SJCRH30 (cell line): ENCODE data around the gene MVB12B. TPM values are rescaled to one million over a fixed set of nuclear protein-coding genes. Genes with fewer than 3 reads are reported as not detected.

Experiments used
- DNase-seq, 2 experiments: peaks; one replicate each; pipeline ENCODE4 v3.0.0-alpha.2; 2015 to 2020
- H3K27ac ChIP-seq: fragments of 250-450 bp; sonication (Bioruptor Pico); 2 replicates; pipeline ENCODE4 v1.5.1; 2020; ENCODE audit warnings: mild to moderate bottlenecking, moderate library complexity
- H3K27me3 ChIP-seq: fragments of 250-450 bp; sonication (Bioruptor Pico); 2 replicates; pipeline ENCODE4 v1.5.1; 2020; ENCODE audit warnings: mild to moderate bottlenecking, moderate library complexity
- H3K36me3 ChIP-seq: fragments of 250-450 bp; sonication (Bioruptor Pico); 2 replicates; pipeline ENCODE4 v1.5.1; 2020; ENCODE audit warnings: mild to moderate bottlenecking, moderate library complexity
- H3K4me1 ChIP-seq: fragments of 250-450 bp; sonication (Bioruptor Pico); 2 replicates; pipeline ENCODE4 v1.5.1; 2020; ENCODE audit warnings: mild to moderate bottlenecking, moderate library complexity
- H3K4me3 ChIP-seq: fragments of 250-450 bp; sonication (Bioruptor Pico); 2 replicates; pipeline ENCODE4 v1.5.1; 2020; ENCODE audit warnings: mild to moderate bottlenecking, moderate library complexity
- H3K9me3 ChIP-seq: fragments of 250-450 bp; sonication (Bioruptor Pico); replicated peaks from 2 replicates; pipeline ENCODE4 v1.5.1; 2020; ENCODE audit warnings: mild to moderate bottlenecking, moderate library complexity
- total RNA-seq: library from RNA; depleted of rRNA; stranded (reverse); fragments of >200 nt; shearing (Covaris generic); gene quantifications from 2 replicates; pipeline ENCODE4 v1.2.3, GENCODE V29; 2014

Gene MVB12B
- total RNA-seq, 1 experiment from 2014 or later = 21.9 TPM

DNA sequence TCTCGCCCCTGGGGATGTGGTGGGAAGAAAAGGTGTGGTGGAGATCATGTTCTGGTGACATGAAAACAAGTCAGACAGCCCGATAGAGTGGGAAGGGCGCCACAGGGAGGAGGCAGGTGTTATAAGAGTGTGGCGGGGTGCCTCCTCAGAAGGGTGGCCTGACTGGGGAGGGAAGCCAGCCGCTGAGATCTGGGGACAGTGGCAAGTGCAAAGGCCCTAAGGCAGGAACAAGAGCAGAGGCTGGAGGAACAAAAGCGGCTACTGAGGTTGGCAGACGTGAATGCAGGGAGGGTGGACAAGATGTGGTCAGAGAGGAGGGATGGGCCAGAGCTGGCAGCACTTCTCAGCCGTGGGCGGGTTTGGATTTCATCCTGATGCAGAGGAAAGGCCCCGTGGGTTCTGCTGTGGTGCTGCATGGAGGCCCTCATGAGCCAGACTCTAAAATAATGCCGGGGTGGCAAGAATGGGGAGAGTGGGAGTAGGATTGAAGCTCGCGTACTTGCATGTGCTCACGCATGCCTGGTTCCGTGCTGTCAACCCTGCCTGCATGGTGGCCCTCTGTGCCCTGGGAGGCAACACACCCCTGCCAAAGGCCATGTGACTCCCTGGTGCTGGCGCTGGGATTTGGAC lies 89.2 kb downstream of the MVB12B start:
- Histone ChIP-seq H3K4me1 (peaks cover 36% of the 10 kb centered on the region), H3K9me3 (no peaks in the 10 kb centered on the region), H3K36me3 (peaks cover 3% of the 10 kb centered on the region; the same call in 1 of the 2 replicates), H3K27me3 (no peaks in the 10 kb centered on the region), H3K4me3 (no peak overlapping the region), H3K27ac (no peak overlapping the region)
- no peak for DNase-seq

DNA sequence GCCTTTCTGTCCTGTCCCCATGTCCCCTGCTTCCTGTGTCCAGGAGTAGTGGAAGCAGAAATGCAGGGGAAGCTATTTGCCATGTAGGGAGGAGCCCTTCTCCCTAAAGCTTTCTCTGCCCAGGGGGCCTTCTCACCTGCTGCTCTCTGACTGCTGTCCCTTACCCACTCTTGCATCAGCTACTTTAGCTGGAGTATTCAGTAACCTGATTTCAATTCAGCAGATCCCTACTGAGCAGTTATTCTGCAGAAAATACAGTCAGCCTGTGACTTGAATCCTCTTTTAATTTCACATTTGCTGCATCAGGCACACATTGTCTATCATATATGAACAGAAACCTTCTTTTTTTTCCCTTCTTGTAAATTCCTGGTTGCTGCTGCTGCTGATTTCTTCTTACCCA lies 90.4 kb downstream of the MVB12B start:
- Histone ChIP-seq H3K9me3 (no peaks in the 10 kb centered on the region), H3K4me3 (no peak overlapping the region), H3K27ac (no peak overlapping the region), H3K36me3 (0 out of 2 replicates have a peak, but pooled peaks cover 3% of the 10 kb centered on the region), H3K27me3 (no peaks in the 10 kb centered on the region), H3K4me1 (peaks cover 37% of the 10 kb centered on the region)
- no peak for DNase-seq

DNA sequence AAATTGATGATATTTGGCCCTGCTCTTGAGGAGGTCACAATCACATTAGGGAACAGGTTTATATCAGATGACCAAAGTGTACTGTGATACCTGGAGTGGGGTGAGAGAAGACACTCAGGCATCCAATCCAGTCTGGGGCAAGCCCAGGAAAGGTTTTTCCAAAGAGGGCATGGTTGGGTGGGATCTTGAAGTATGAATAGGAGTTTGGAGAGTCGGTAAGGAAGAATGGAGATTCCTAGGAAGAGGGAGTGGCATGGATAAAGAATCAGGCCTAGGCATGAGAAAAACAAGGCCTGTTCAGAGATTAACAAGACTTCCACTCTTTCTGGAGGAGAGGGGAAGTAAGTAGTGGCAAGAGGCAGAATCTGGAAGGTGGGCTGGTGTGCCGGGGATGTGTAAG lies 91.1 kb downstream of the MVB12B start:
- Histone ChIP-seq H3K4me3 (no peak overlapping the region), H3K27ac (no peak overlapping the region), H3K9me3 (no peaks in the 10 kb centered on the region), H3K27me3 (no peaks in the 10 kb centered on the region), H3K36me3 (0 out of 2 replicates have a peak, but pooled peaks cover 8% of the 10 kb centered on the region), H3K4me1 (peaks cover 37% of the 10 kb centered on the region)
- no peak for DNase-seq

DNA sequence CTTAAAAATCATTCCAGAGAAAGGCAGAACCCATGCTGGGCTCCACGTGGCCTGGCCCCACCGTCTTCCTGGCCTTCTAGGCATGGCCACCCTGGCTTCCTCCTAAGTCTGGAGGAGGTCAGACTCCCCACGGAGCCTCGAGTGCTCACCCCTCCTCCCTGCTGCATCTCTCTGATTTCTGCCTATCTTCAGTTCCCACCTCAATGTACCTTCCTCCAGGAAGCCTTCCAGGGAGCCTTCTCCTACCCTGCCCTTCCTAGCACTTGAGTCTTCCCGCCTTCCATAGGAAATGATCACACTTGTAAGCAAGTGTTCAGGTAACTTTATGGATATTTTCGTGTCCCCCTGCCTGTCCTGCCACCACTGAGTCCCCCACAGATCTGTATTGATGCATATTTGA lies 92.0 kb downstream of the MVB12B start:
- H3K4me3 ChIP-seq = no peak overlapping the region
- no peaks in the 10 kb centered on the region for H3K9me3 ChIP-seq
- H3K4me1 ChIP-seq = peaks cover 37% of the 10 kb centered on the region
- DNase-seq = no peak
- 0 out of 2 replicates have a peak, but pooled peaks cover 9% of the 10 kb centered on the region for H3K36me3 ChIP-seq
- H3K27ac ChIP-seq = peak overlapping the region; percentile 88
- no peaks in the 10 kb centered on the region for H3K27me3 ChIP-seq

DNA sequence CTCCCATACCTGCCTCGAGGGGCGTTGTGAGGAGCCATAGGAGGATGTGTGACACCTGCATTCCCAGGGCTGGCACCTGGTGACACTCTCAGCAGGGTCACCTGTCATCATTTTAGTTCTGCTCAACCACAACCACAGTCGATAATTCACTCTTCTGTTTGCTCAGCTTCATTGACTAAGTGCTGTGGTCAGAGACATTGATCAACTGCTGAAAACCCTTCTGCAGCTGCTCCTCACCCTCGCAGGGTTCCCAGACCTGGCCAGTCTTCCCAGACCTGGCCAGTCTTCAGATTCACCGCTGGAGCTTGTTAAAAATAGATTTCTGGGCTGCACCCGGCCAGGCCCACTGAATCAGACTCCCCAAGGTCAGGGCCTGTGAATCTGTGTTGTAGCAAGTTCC lies 92.8 kb downstream of the MVB12B start:
- H3K27ac ChIP-seq = peak overlapping the region; percentile 88
- H3K36me3 ChIP-seq = 0 out of 2 replicates have a peak, but pooled peaks cover 9% of the 10 kb centered on the region
- H3K4me1 ChIP-seq = peaks cover 37% of the 10 kb centered on the region
- peak; percentile 69 to 83 for DNase-seq
- no peaks in the 10 kb centered on the region for H3K27me3 ChIP-seq
- H3K4me3 ChIP-seq = no peak overlapping the region
- no peaks in the 10 kb centered on the region for H3K9me3 ChIP-seq

DNA sequence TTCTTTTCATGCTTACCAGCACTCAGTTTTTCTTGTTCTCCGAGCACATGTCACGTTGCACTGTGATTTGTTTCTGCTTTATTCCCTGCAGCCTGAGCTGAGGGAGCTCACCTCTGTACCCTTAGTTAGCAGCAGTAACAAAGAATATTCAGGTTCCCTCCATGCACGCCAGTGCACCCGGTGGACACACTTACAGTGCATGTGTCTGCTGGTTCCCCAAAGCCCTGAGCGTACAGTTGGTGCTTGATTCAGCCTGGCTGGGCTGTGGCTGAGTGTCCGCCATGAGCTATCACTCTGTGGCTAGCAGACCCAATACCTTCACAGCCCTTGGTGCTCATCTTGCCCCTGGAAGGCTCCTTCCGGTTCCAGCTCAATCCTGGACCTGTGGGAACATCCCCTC lies 93.5 kb downstream of the MVB12B start:
- H3K27ac ChIP-seq = peak overlapping the region; percentile 88
- no peaks in the 10 kb centered on the region for H3K27me3 ChIP-seq
- H3K4me1 ChIP-seq = peaks cover 37% of the 10 kb centered on the region
- H3K9me3 ChIP-seq = no peaks in the 10 kb centered on the region
- DNase-seq = peak in 1 of 2 experiments; percentile 35
- 0 out of 2 replicates have a peak, but pooled peaks cover 9% of the 10 kb centered on the region for H3K36me3 ChIP-seq
- no peak overlapping the region for H3K4me3 ChIP-seq

DNA sequence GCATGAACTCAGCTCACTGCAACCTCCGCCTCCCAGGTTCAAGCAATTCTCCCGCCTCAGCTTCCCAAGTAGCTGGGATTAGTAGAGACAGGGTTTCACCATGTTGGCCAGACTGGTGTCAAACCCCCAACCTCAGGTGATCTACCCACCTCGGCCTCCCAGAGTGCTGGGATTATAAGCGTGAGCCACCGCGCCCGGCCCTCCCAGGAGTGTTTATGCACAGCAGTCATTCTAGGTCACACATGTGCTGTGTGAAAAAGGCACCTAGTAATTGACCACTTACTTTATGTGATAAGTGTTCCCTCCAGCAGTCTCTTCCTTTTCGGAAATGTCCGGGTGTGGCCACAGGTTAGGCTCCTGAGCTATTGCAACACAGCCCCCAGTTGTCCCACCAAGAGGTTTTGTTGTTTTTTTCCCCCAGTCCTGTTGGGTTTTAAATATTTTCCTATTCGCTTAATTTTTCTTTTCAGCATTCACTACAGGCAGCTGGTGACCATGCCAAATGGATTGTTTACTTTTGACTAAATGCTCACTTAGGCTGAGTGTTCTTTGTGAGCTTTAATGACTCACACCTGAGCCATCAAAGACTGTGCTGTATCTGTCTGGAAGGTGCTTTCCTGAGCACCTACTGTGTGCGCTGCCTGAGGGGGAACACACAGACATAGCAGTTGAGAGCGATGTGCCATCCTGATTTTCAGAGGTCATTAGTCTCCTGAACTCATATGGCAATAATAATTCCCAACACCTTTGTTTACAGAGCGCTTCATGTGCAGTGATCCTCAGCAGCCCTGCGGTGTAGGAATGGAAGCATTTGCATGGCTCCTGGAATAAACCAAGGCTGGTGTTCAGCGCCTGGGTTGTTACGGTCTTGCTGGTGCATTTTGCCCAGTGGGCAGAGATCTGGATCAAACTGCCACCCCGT lies 94.3 kb downstream of the MVB12B start:
- Histone ChIP-seq H3K4me3 (no peak overlapping the region), H3K27me3 (no peaks in the 10 kb centered on the region)

DNA sequence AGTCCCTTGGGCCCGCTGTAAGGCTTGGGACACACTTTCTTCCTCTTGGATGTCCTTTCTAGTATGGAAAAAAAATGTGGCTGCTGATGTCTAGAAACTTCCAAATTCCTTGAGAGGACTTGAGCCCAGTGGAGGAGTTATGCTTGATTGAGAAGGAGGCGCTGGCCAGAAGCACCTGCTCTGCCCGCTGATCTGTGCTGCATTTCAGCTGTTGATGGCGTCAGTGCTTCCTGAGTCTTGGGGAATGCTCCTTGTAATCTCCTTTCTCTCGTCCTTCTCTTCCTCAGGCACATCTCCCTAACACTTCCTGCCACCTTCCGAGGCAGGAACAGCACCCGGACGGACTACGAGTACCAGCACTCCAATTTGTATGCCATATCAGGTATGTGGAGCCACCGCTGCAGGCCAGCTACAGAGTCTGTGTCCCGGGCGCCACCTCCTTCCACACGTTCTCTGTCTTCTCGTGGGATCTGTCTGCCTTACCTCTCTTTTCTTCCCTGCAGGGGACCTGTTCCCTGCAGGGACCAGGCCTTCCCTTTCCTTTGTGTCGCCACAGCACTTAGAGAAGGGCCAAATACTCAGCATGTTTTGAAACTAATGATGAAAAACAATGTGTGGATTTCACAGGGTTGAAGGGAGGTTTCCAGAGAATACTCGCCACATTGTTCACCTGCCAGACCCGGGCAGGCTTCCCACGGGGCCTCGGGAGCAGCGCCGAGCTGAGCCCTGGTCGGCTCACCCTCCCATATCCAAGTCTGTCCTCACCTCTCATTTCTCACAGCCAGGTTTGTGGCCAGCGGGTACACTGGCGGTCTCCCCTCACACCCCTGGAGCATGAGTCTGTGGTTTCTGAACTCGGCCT lies 95.2 kb downstream of the MVB12B start:
- H3K4me1 ChIP-seq = peaks cover 37% of the 10 kb centered on the region
- H3K36me3 ChIP-seq = 0 out of 2 replicates have a peak, but pooled peaks cover 12% of the 10 kb centered on the region
- H3K27me3 ChIP-seq = no peaks in the 10 kb centered on the region
- no peak overlapping the region for H3K4me3 ChIP-seq
- no peaks in the 10 kb centered on the region for H3K9me3 ChIP-seq
- no peak for DNase-seq
- H3K27ac ChIP-seq = peak overlapping the region; percentile 88

More for the DNA sequence above, 94.3 kb downstream of the MVB12B start:
- H3K9me3 ChIP-seq = no peaks in the 10 kb centered on the region
- DNase-seq = peak; percentile 64 to 69
- peak overlapping the region; percentile 88 for H3K27ac ChIP-seq
- H3K4me1 ChIP-seq = peaks cover 37% of the 10 kb centered on the region
- 0 out of 2 replicates have a peak, but pooled peaks cover 9% of the 10 kb centered on the region for H3K36me3 ChIP-seq

DNA sequence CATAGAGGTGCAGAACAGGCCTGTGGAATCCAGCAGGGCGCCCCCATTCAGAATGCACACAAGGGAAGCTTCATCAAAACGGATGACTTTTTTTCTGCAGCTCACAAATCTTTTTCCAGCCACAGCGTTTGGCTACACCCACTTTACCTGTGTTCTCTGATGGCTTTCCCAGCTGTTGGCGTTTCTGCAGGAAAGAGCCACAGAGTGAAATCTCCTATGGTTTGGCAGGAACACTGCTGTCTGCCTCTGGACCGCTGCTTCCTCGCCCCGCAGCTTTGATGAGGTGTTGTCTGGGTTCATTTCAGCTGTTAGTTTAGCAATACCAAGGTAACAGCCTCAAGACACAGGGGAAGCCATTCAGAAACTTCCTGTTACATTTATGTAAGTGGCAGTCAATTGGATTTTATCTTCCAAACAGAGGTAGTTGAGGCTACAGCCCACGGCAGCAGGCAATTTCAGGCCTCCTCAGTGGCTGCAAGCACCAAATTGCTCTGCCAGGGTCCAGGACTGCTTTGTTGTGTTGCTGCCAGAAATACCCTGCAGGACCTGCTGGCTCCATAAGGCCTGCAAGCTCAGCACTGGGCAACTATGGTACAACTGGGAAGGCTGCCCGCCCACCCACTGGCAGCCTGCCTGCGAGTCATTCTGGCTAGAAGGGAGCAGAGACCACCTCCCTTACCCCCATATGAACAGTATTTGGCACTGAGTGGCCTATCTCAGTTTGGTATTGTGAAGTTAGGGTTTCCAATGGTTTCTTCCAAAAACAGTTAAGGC lies 96.7 kb downstream of the MVB12B start:
- Histone ChIP-seq H3K27ac (no peak overlapping the region), H3K9me3 (no peaks in the 10 kb centered on the region), H3K27me3 (no peaks in the 10 kb centered on the region), H3K4me3 (no peak overlapping the region), H3K36me3 (0 out of 2 replicates have a peak, but pooled peaks cover 12% of the 10 kb centered on the region), H3K4me1 (peaks cover 32% of the 10 kb centered on the region)
- no peak for DNase-seq

DNA sequence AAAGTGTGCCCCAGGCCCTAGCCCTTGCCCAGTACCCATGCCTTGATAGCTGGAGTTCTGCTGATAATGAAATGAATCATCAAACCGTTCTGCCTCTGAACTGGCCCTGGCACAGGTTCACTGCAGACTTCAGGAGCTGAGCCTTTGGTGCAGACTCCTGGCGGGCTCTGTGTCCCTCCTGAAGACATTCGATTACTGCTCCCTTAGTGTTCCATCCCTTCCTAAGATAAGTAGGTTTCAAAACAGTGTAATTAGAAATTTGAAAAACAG lies 97.2 kb downstream of the MVB12B start:
- Histone ChIP-seq H3K36me3 (0 out of 2 replicates have a peak, but pooled peaks cover 12% of the 10 kb centered on the region), H3K4me1 (peaks cover 30% of the 10 kb centered on the region), H3K4me3 (no peak overlapping the region), H3K9me3 (no peaks in the 10 kb centered on the region), H3K27ac (no peak overlapping the region), H3K27me3 (no peaks in the 10 kb centered on the region)
- DNase-seq = no peak

DNA sequence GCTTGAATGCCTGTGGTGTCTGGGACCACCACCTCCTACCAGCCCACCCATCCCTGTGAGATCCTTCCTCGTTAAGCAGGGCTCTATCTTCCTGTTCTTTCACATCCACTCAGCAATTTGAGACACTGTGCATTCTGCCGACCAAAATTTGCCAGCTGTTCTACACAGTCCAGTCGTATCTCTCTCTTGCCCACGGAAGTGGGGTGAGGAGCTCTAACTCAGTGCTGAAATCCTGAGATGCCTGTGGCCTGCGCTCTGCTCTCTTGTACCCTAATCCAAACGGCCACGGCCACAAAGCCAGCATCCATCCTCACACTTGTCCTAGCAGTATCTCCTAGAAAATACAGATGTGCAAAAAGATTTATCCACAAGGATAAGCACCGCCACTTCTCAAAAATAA lies 97.9 kb downstream of the MVB12B start:
- DNase-seq = peak in 1 of 2 experiments; percentile 38
- Histone ChIP-seq H3K4me3 (no peak overlapping the region), H3K27me3 (no peaks in the 10 kb centered on the region), H3K36me3 (0 out of 2 replicates have a peak, but pooled peaks cover 12% of the 10 kb centered on the region), H3K9me3 (no peaks in the 10 kb centered on the region), H3K27ac (no peak overlapping the region), H3K4me1 (peaks cover 24% of the 10 kb centered on the region)

DNA sequence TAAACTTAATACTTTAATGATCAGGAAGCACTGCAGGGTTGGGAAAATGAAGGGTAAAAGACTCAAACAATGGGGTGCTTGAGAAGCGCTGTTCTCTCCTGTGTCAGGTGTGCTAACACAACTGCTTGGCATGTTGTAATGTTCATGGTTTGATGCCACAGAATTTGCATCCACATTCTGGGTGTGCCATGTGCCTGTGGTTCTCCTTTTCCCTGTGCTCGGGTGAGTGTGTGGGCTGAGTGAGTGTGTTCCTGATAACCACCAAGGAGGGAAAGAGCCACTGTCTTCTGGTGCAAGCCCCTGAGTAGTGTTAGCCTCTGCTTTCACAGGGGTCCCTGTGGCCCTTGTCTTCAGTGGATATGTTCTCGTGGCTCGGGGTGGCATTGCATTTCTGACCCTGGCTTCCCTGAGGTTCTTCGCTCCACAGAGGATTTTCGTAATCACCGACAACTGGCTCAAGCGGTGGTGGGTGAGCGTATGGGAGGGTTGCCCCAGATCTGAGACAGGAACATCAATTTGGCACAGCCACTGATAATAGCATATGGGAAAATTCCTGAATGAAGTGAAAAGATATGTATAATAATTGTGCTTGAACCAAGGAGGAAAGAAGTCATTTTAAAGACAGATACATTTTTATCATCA lies 102.0 kb downstream of the MVB12B start:
- H3K4me3 ChIP-seq = no peak overlapping the region
- no peaks in the 10 kb centered on the region for H3K4me1 ChIP-seq
- no peak overlapping the region for H3K27ac ChIP-seq
- no peak for DNase-seq
- H3K27me3 ChIP-seq = no peaks in the 10 kb centered on the region
- H3K9me3 ChIP-seq = no peaks in the 10 kb centered on the region
- peaks cover 9% of the 10 kb centered on the region; the same call in 1 of the 2 replicates for H3K36me3 ChIP-seq

DNA sequence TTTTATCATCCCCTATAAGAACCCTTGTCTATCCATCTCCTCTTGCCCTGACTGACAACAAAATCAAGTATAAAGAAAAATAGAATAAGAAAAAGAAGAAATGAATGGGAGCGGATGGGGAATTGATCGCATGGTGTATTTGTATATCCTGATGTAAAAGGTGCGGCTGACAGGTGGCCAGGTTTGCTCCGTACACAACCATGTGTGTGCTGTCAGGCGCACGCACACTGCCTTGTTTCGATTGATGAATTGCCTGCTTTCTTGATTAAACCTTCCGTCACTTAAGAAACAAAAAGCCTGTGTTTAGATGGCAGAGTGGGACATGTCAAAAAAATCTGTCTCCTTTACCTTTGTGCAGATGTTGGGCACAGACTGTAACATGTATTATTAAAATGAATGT lies 102.6 kb downstream of the MVB12B start:
- no peak for DNase-seq
- Histone ChIP-seq H3K4me3 (no peak overlapping the region), H3K36me3 (peaks cover 9% of the 10 kb centered on the region; the same call in 1 of the 2 replicates), H3K9me3 (no peaks in the 10 kb centered on the region), H3K27me3 (no peaks in the 10 kb centered on the region), H3K4me1 (no peaks in the 10 kb centered on the region), H3K27ac (no peak overlapping the region)
